Kidney capillary endothelial cell (primary cell): Measurements from ENCODE around the gene PIGQ.

Experiments used
- DNase-seq: peaks from one replicate; pipeline ENCODE4 v3.0.0-alpha.2; 2018; ENCODE audit warnings: low spot score

Gene PIGQ

DNA sequence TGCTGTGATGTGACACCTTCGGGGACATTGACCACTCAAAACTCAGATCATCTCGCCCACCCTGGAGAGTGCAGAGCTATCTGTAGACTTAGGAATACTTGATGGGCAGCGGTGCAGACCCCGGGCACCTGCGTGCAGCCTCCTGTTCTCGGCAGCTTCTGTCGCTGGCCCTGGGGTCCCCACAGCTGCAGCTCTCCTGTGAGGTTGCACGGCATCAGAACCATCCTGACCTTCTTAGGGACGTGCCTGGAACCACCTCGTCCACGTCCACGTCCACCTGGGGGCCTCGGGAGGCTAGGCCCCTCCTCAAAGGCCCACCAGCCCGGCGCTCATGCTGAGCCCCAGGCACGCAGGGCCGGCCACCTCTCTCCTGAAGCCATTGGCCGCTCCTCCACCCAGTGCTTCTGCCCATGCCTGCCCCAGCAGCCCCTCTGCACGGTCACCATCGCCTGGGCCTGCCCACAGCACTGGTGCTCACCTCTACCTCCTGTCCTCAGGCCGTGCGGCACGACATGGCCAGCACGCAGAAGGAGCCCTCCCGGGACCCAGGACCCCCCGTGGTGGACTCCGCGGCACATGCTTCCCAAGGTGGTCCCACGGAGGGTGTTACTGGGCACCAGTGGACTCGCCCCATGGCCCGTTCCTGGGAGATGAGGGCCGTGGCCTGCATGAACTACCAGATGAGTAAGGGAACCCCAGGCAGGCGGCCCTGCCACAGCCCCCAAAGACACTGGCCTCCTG lies 58.7 kb downstream of the PIGQ start:
- DNase-seq, result no peak

DNA sequence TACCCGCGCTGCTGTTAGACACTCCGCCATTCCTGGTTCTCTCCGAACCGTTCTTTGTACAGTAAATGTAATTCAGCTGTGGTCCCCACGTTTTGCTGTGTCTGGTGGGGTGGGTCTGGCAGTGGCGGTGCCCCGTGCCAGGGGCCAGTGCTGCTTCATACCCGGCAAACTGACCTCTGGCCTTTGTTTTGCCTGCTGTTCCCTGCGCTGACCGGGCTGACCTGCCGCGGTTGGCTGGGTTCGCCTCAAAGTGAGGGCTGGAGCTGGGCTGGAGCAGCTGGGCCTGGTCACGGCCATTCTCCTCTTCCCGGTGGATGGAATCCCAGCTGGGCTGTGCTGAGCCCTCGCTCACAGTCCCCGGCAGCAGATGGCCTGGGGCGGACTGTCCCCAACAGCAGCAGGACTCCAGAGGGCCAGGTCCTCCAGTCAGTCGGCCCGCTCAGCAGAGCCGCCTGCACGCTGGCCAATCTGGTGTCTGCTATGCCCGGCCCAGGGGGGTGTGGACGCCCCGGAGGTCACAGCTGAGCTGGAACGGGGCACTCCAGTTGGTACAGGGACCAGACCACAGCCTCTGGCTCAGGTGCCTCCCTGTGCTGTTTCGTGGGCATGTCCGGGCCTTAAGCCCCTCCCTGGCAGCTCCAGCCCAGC lies 59.5 kb downstream of the PIGQ start:
- no peak for DNase-seq

DNA sequence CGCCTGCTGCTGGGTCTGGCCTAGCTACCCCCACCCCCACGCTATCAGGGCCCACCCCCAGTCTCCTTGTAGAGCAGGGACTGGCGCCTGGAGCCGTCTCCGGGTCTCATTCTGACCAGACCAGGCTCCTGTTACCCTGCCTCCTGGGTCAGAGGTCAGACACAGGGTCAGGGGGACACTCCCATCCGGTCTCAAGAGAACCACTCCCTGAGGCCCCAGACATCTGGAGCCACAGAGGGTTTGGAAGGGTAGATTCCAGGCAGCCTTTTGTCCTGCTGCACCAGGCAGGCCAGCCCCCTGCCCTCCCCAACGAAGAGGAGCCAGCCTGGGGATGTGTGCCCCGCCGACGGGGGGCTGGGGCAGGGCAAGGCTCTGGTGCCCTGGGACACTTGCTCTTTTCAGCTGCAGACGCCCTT lies 60.1 kb downstream of the PIGQ start:
- no peak for DNase-seq

DNA sequence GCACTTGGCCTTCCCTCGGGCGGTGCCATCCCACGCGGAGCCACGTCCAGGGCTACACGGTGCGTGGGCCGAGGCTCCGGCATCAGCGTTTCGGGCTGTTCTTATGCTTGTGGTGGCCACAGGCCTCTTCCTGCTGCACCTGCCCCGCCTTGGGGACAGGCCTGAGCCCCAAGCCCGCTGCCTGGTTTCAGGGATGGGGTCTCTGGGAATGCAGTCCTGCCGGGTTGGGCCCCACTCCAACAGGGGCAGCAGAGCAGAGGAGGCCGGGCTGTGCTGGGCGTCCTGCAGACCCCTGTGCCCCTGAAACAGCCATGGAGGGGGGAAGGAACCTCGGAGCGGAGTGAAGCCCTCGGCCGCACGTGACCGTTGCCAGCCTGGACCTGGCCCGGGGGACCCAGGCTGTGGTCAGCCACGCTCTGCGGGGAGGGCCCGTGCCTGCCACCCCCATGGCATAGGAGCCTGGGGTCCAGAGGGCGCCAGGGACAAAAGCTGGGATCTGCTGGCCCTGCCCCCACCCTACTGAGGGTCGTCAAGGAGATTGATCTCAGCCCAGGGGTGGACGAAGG lies 60.6 kb downstream of the PIGQ start:
- DNase-seq, result no peak

DNA sequence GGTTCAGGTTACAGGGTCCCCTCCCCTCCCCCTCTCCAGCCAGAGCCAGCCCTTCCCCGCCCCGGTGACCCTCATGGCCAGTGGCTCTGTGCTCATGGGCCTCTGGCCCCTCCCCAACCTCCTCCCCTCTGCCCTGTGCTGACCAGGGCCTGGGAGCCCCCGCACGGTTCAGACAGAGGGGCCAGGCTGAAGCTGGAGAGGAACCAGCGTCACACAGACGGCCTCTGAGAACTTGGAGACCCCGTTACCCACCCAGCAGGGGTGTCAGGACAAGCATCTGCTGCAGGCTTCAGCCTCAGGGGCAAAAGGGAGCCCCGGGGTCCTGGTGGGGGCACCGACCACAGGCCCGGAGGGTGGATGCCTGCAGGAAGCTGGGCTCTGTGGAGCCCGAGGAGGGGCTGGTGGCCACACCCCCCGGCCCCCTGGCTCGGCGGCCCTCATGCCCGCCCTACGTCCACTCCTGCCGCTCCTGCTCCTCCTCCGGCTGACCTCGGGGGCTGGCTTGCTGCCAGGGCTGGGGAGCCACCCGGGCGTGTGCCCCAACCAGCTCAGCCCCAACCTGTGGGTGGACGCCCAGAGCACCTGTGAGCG lies 61.1 kb downstream of the PIGQ start, which contains the start of gene WFIKKN1:
WFIKKN1 (plus strand) TSS at position 171 of the 591 bp plus-strand sequence; CDS start at position 440, 269 bp downstream.
- DNase-seq, result no peak

DNA sequence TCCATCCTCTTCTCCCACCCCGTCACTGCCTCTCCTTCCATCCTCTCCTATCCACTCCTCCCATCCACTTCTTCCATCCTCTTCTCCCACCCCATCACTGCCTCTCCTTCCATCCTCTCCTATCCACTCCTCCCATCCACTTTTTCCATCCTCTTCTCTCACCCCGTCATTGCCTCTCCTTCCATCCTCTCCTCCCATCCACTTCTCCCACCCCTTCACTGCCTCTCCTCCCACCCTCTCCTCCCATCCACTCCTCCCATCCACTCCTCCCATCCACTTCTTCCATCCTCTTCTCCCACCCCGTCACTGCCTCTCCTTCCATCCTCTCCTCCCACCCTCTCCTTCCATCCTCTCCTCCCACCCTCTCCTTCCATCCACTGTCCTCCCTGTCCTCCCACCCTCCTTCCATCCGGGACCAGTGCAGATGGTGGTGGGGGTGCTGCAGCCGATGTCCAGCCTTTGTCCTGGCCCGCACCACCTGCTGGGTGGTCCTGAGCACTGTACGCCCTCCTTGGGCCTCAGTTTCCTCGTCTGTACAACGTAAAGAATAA lies 62.1 kb downstream of the PIGQ start:
- no peak for DNase-seq

DNA sequence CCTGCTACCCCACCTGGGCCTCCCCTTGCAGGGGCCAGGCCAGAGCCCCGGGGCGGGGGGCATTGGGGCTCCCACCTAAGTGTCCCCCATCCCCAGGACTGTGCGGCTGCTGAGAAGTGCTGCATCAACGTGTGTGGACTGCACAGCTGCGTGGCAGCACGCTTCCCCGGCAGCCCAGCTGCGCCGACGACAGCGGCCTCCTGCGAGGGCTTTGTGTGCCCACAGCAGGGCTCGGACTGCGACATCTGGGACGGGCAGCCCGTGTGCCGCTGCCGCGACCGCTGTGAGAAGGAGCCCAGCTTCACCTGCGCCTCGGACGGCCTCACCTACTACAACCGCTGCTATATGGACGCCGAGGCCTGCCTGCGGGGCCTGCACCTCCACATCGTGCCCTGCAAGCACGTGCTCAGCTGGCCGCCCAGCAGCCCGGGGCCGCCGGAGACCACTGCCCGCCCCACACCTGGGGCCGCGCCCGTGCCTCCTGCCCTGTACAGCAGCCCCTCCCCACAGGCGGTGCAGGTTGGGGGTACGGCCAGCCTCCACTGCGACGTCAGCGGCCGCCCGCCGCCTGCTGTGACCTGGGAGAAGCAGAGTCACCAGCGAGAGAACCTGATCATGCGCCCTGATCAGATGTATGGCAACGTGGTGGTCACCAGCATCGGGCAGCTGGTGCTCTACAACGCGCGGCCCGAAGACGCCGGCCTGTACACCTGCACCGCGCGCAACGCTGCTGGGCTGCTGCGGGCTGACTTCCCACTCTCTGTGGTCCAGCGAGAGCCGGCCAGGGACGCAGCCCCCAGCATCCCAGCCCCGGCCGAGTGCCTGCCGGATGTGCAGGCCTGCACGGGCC lies 62.9 kb downstream of the PIGQ start:
- no peak for DNase-seq

DNA sequence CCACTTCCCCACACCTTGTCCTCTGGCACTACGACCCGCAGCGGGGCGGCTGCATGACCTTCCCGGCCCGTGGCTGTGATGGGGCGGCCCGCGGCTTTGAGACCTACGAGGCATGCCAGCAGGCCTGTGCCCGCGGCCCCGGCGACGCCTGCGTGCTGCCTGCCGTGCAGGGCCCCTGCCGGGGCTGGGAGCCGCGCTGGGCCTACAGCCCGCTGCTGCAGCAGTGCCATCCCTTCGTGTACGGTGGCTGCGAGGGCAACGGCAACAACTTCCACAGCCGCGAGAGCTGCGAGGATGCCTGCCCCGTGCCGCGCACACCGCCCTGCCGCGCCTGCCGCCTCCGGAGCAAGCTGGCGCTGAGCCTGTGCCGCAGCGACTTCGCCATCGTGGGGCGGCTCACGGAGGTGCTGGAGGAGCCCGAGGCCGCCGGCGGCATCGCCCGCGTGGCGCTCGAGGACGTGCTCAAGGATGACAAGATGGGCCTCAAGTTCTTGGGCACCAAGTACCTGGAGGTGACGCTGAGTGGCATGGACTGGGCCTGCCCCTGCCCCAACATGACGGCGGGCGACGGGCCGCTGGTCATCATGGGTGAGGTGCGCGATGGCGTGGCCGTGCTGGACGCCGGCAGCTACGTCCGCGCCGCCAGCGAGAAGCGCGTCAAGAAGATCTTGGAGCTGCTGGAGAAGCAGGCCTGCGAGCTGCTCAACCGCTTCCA lies 63.7 kb downstream of the PIGQ start:
- DNase-seq, result no peak
